Measurements from ENCODE around the gene ATP6AP1. TPM values are rescaled to one million over a fixed set of nuclear protein-coding genes. Genes with fewer than 3 reads are reported as not detected.

The ATP6AP1 gene
- total RNA-seq, 6 donors from 2014 or later, result 70.3 to 183 (median 108) TPM

DNA sequence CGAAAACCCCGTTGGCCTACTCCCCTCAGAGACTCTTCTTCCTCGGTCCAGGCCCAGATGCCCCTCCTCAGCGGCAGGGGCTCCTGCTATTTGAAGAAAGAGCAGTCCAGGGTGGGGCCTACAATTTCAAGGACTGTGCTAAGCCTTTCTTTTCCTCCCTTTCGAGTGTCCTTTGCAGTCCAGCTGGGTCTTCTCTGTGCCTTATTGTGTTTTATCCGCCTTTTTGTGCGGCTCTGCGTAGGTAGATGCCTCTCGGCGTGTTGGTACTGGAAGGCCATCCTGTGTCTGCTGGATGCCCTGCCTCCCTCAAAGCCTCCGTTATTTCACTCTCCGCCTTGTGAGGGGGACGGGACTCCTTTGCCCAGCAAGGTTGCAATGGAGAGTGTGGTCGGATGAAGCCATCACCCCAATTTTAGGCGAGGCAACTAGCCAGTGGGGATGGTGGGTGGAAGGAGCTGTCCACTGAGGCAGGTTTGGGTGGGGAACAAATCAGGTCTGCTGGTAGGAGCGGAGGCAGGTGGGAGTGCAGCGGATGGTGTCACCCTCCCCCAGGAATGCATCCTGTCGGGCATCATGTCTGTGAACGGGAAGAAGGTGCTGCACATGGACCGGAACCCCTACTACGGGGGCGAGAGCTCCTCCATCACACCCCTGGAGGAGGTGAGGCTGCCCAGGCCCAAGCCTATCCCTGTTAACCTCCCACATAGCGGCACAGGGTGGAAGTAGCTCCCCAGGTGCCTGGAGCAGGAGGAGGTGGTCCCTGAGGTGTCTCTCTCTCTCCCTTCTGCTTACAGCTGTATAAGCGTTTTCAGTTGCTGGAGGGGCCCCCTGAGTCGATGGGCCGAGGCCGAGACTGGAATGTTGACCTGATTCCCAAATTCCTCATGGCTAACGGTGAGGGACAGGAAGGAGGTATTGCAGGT lies 9.8 kb downstream of the ATP6AP1 start:
- TF ChIP-seq, protein P1, sequence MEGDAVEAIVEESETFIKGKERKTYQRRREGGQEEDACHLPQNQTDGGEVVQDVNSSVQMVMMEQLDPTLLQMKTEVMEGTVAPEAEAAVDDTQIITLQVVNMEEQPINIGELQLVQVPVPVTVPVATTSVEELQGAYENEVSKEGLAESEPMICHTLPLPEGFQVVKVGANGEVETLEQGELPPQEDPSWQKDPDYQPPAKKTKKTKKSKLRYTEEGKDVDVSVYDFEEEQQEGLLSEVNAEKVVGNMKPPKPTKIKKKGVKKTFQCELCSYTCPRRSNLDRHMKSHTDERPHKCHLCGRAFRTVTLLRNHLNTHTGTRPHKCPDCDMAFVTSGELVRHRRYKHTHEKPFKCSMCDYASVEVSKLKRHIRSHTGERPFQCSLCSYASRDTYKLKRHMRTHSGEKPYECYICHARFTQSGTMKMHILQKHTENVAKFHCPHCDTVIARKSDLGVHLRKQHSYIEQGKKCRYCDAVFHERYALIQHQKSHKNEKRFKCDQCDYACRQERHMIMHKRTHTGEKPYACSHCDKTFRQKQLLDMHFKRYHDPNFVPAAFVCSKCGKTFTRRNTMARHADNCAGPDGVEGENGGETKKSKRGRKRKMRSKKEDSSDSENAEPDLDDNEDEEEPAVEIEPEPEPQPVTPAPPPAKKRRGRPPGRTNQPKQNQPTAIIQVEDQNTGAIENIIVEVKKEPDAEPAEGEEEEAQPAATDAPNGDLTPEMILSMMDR (IDR thresholded peaks at IDR 0.05), result no peak
- TF ChIP-seq POLR2A (IDR thresholded peaks at IDR 0.05) (no peak), POLR2AphosphoS5 (IDR thresholded peaks at IDR 0.05) (no peak), EP300 (IDR thresholded peaks at IDR 0.05) (no peak)
- ATAC-seq (ENCODE audit: low FRiP score in 2 of 2) (no peak), DNase-seq (no peak)
- peaks cover 3 to 23% (median 4%) of the 10 kb centered on the region in 4 donors for H3K4me1 ChIP-seq
- H3K27ac ChIP-seq, result peak overlapping the region in 3 of 4 donors; percentile 86 to 96 (median 90)
- peak overlapping the region; percentile 53 to 84 (median 74) for H3K4me3 ChIP-seq
- peaks cover 0 to 4% (median 0%) of the 10 kb centered on the region in 4 donors for H3K9me3 ChIP-seq
- 43 to 66% methylated on average over 13 to 28 of the region's 28 CpGs for WGBS, 2 donors
- H3K27me3 ChIP-seq, result no peaks in the 10 kb centered on the region
- H3K36me3 ChIP-seq, result peaks cover 0 to 57% (median 29%) of the 10 kb centered on the region in 4 donors

DNA sequence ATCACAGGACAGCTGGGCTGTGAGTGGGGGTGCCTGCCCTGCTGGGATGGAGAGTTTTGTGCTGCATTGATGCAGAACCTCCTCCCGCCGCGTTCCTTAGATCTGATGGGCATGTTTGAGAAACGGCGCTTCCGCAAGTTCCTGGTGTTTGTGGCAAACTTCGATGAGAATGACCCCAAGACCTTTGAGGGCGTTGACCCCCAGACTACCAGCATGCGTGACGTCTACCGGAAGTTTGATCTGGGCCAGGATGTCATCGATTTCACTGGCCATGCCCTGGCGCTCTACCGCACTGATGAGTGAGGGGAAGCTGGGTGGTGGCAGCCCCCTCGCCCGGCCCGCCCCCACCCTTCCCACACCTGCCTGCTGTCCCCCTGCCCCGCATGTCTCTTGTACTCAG lies 11.4 kb downstream of the ATP6AP1 start:
- WGBS, 2 donors, result 81 to 87% methylated on average over 6 to 18 of the region's 18 CpGs
- ATAC-seq (ENCODE audit: low FRiP score in 2 of 2) (no peak), DNase-seq (no peak)
- no peak overlapping the region for H3K27ac ChIP-seq
- H3K27me3 ChIP-seq, result no peaks in the 10 kb centered on the region
- H3K4me1 ChIP-seq, result peaks cover 5 to 26% (median 6%) of the 10 kb centered on the region in 4 donors
- no peak overlapping the region for H3K4me3 ChIP-seq
- H3K9me3 ChIP-seq, result peaks cover 0 to 4% (median 0%) of the 10 kb centered on the region in 4 donors
- no peak for TF ChIP-seq POLR2AphosphoS5 (IDR thresholded peaks at IDR 0.05)
- TF ChIP-seq, protein P1 (IDR thresholded peaks at IDR 0.05), result no peak
- no peak for TF ChIP-seq EP300 (IDR thresholded peaks at IDR 0.05)
- TF ChIP-seq POLR2A (IDR thresholded peaks at IDR 0.05), result no peak
- peaks cover 0 to 41% (median 23%) of the 10 kb centered on the region in 4 donors for H3K36me3 ChIP-seq

DNA sequence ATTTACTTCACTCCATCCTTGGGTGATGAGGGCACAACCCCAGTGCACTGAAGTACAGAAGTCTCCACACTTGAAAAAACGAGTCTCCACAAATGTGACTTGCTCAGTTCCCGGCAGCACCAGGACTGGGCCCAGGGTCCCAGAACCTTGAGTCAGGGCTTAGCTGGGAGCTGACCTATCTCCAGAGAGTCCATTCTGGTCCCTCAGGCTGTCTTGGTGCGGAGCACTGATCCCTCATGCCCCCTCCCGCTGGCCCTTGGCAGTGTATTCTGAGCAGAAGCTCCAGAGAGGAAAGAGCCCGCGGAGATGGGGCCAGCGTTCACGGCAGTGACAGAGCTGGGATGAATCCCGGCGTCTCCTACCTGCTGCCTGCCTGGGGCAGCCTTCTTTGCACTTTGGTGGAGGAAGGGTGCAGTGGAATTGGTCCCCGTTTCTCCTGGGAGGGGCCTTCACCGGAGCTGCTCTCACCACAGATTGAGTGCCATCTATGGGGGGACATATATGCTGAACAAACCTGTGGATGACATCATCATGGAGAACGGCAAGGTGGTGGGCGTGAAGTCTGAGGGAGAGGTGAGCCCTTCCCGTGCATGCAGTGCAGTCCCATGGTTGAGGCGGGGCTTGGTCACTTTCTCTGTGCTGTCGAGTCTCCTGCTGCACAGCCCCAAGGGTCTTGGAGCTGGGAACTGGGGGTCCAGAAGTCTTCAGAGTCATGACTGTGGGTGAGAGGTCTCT lies 12.3 kb downstream of the ATP6AP1 start:
- Histone ChIP-seq H3K27ac (no peak overlapping the region), H3K27me3 (no peaks in the 10 kb centered on the region), H3K4me1 (peaks cover 9 to 36% (median 10%) of the 10 kb centered on the region in 4 donors), H3K9me3 (peaks cover 0 to 4% (median 0%) of the 10 kb centered on the region in 4 donors), H3K4me3 (no peak overlapping the region), H3K36me3 (peaks cover 0 to 35% (median 19%) of the 10 kb centered on the region in 4 donors)
- DNase-seq, result no peak
- no peak for ATAC-seq (ENCODE audit: low FRiP score in 2 of 2)
- TF ChIP-seq POLR2A (IDR thresholded peaks at IDR 0.05) (no peak), EP300 (IDR thresholded peaks at IDR 0.05) (no peak), POLR2AphosphoS5 (IDR thresholded peaks at IDR 0.05) (no peak)
- TF ChIP-seq, protein P1 (IDR thresholded peaks at IDR 0.05), result no peak
- WGBS, 2 donors, result 87 to 93% methylated on average over 8 to 17 of the region's 17 CpGs

DNA sequence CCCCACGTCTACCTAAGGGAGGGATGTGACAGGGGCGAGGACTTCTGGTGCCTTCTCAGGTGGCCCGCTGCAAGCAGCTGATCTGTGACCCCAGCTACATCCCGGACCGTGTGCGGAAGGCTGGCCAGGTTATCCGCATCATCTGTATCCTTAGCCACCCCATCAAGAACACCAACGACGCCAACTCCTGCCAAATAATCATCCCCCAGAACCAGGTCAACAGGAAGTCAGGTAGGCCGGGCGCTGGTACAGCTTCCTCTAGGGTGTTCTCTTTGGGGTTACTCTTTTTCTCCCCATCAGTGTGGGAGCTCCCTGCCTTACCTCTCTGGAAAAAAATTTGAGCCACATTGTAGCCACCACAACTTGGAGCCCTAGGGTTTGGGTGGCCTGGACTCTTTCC lies 13.1 kb downstream of the ATP6AP1 start:
- peaks cover 0 to 39% (median 19%) of the 10 kb centered on the region in 4 donors for H3K36me3 ChIP-seq
- H3K9me3 ChIP-seq, result no peaks in the 10 kb centered on the region
- no peaks in the 10 kb centered on the region for H3K27me3 ChIP-seq
- DNase-seq, result no peak
- H3K27ac ChIP-seq, result no peak overlapping the region
- ATAC-seq (ENCODE audit: low FRiP score in 2 of 2), result no peak
- no peak overlapping the region for H3K4me3 ChIP-seq
- TF ChIP-seq, protein P1 (IDR thresholded peaks at IDR 0.05), result no peak
- TF ChIP-seq EP300 (IDR thresholded peaks at IDR 0.05), result no peak
- TF ChIP-seq POLR2AphosphoS5 (IDR thresholded peaks at IDR 0.05), result no peak
- TF ChIP-seq POLR2A (IDR thresholded peaks at IDR 0.05), result no peak
- peaks cover 6 to 39% (median 10%) of the 10 kb centered on the region in 4 donors for H3K4me1 ChIP-seq
- 90 to 92% methylated on average over 5 to 11 of the region's 11 CpGs for WGBS, 2 donors

Measured in upper lobe of left lung (tissue), 6 donors.